GM21423 (cell line): Measurements from ENCODE around the gene MIOX.

Experiments
- ATAC-seq: cut with Tn5 transposase; IDR thresholded peaks from one replicate; pipeline ENCODE4 v1.9.1; 2021; ENCODE audit warnings: mild to moderate bottlenecking, moderate library complexity; ENCODE audit not compliant: unreplicated experiment

MIOX gene

GRCh38 chr22:50454556-50455075 lies 32.0 kb upstream of the MIOX start:
- ATAC-seq = no peak

GRCh38 chr22:50455201-50455600 lies 31.5 kb upstream of the MIOX start:
- no peak for ATAC-seq

GRCh38 chr22:50456026-50456425 lies 30.6 kb upstream of the MIOX start:
- no peak for ATAC-seq

GRCh38 chr22:50456466-50457234 lies 30.0 kb upstream of the MIOX start:
- ATAC-seq = no peak

- no peak for ATAC-seq
Observed at GRCh38 chr22:50459016-50459415, 27.6 kb upstream of the MIOX start.

GRCh38 chr22:50459496-50460140 lies 27.0 kb upstream of the MIOX start:
- ATAC-seq = no peak

GRCh38 chr22:50460938-50461337 lies 25.7 kb upstream of the MIOX start:
- ATAC-seq = no peak

- ATAC-seq = no peak
Observed at GRCh38 chr22:50461536-50461935, 25.1 kb upstream of the MIOX start.

GRCh38 chr22:50461979-50462540 lies 24.6 kb upstream of the MIOX start:
- ATAC-seq = no peak

- ATAC-seq = no peak
Observed at GRCh38 chr22:50463188-50463900, 23.3 kb upstream of the MIOX start.

- ATAC-seq = no peak
Observed at GRCh38 chr22:50464451-50464850, 22.2 kb upstream of the MIOX start.

- no peak for ATAC-seq
Observed at GRCh38 chr22:50465066-50465930, 21.4 kb upstream of the MIOX start.

- no peak for ATAC-seq
Observed at GRCh38 chr22:50467341-50467740, 19.3 kb upstream of the MIOX start.

GRCh38 chr22:50467773-50468440 lies 18.8 kb upstream of the MIOX start:
- ATAC-seq = no peak

- ATAC-seq = no peak
Observed at GRCh38 chr22:50468626-50469025, 18.0 kb upstream of the MIOX start.

- ATAC-seq = peak; percentile 61
Observed at GRCh38 chr22:50469377-50470305, 17.0 kb upstream of the MIOX start.

- ATAC-seq = peak; percentile 1
Observed at GRCh38 chr22:50470491-50470890, 16.2 kb upstream of the MIOX start.

GRCh38 chr22:50471197-50471847 lies 15.3 kb upstream of the MIOX start:
- ATAC-seq = no peak
